ENCODE data around the gene GRAMD1A.
"Not testable (repeated sequence)": the region's sequence is repeated elsewhere in the genome, so short reads cannot be mapped to it uniquely, and the experiment has no call there.

GRAMD1A gene

GRCh38 chr19:35006999-35007365 lies 6.9 kb downstream of the GRAMD1A start:
- no peak overlapping the region for H3K4me3 ChIP-seq (ENCODE audit: low read depth, low read length)
- TF ChIP-seq MYC (IDR thresholded peaks at IDR 0.05; ENCODE audit: low read depth, low read length): no peak
- no peak for TF ChIP-seq MAX (IDR thresholded peaks at IDR 0.05; ENCODE audit: low read depth, low read length)
- no peak for TF ChIP-seq CTCF (IDR thresholded peaks at IDR 0.05; ENCODE audit: low read depth, low read length)
- no peak for TF ChIP-seq POLR2A (IDR thresholded peaks at IDR 0.05; ENCODE audit: extremely low read depth, insufficient read length)
- DNase-seq (ENCODE audit: low read depth): no peak

GRCh38 chr19:35007427-35007826 lies 7.3 kb downstream of the GRAMD1A start:
- H3K4me3 ChIP-seq (ENCODE audit: low read depth, low read length); DNase-seq (ENCODE audit: low read depth): not testable (repeated sequence)

- no peak for DNase-seq (ENCODE audit: low read depth)
- no peak overlapping the region for H3K4me3 ChIP-seq (ENCODE audit: low read depth, low read length)
- no peak for TF ChIP-seq MAX (IDR thresholded peaks at IDR 0.05; ENCODE audit: low read depth, low read length)
- no peak for TF ChIP-seq CTCF (IDR thresholded peaks at IDR 0.05; ENCODE audit: low read depth, low read length)
- TF ChIP-seq MYC (IDR thresholded peaks at IDR 0.05; ENCODE audit: low read depth, low read length): no peak
- TF ChIP-seq POLR2A (IDR thresholded peaks at IDR 0.05; ENCODE audit: extremely low read depth, insufficient read length): no peak
Observed at GRCh38 chr19:35008891-35009341, 8.8 kb downstream of the GRAMD1A start.

GRCh38 chr19:35009424-35010415 lies 9.6 kb downstream of the GRAMD1A start:
- no peak overlapping the region for H3K4me3 ChIP-seq (ENCODE audit: low read depth, low read length)
- DNase-seq (ENCODE audit: low read depth): no peak
- TF ChIP-seq POLR2A (IDR thresholded peaks at IDR 0.05; ENCODE audit: extremely low read depth, insufficient read length) (no peak), CTCF (IDR thresholded peaks at IDR 0.05; ENCODE audit: low read depth, low read length) (no peak), MYC (IDR thresholded peaks at IDR 0.05; ENCODE audit: low read depth, low read length) (no peak), MAX (IDR thresholded peaks at IDR 0.05; ENCODE audit: low read depth, low read length) (no peak)

- H3K4me3 ChIP-seq (ENCODE audit: low read depth, low read length): no peak overlapping the region
- TF ChIP-seq POLR2A (IDR thresholded peaks at IDR 0.05; ENCODE audit: extremely low read depth, insufficient read length) (no peak), CTCF (IDR thresholded peaks at IDR 0.05; ENCODE audit: low read depth, low read length) (no peak), MYC (IDR thresholded peaks at IDR 0.05; ENCODE audit: low read depth, low read length) (no peak), MAX (IDR thresholded peaks at IDR 0.05; ENCODE audit: low read depth, low read length) (no peak)
- DNase-seq (ENCODE audit: low read depth): no peak
Observed at GRCh38 chr19:35011091-35011689, 11.1 kb downstream of the GRAMD1A start.

Measured in NB4 (cell line).